ENCODE results near the gene NOC2L.
"Not testable (repeated sequence)": the region's sequence is repeated elsewhere in the genome, so short reads cannot be mapped to it uniquely, and the experiment has no call there.

The NOC2L gene

GRCh38 chr1:958823-959730, at the start of gene NOC2L:
TSS of gene NOC2L (minus strand) at chr1:959256. CDS start at chr1:959240, 16 bp downstream.
- peak; percentile 80 for DNase-seq

GRCh38 chr1:1006305-1007159, 47.5 kb upstream of the NOC2L start:
- DNase-seq: no peak

GRCh38 chr1:1005774-1006304, 46.8 kb upstream of the NOC2L start:
- no peak for DNase-seq

- peak; percentile 45 for DNase-seq
These were observed 46.0 kb upstream of the NOC2L start for GRCh38 chr1:1004780-1005697.

GRCh38 chr1:1004420-1004779, 45.3 kb upstream of the NOC2L start:
- DNase-seq: no peak

GRCh38 chr1:1003618-1004419, 44.8 kb upstream of the NOC2L start:
- no peak for DNase-seq

- peak; percentile 52 for DNase-seq
These were observed 42.2 kb upstream of the NOC2L start for GRCh38 chr1:1001057-1001783.

GRCh38 chr1:1000357-1001056, 41.5 kb upstream of the NOC2L start:
- DNase-seq: peak; percentile 81

- peak; percentile 88 for DNase-seq
These were observed 40.8 kb upstream of the NOC2L start, which contains the start of gene HES4 for GRCh38 chr1:999725-1000356. TSS of gene HES4 (minus strand) at chr1:1000097. CDS start at chr1:999973, 124 bp downstream.

GRCh38 chr1:998995-999724, 40.1 kb upstream of the NOC2L start:
- no peak for DNase-seq

- DNase-seq: peak; percentile 36
These were observed 39.6 kb upstream of the NOC2L start for GRCh38 chr1:998745-998994.

- peak; percentile 36 for DNase-seq
These were observed 39.1 kb upstream of the NOC2L start for GRCh38 chr1:997993-998744.

- DNase-seq: no peak
These were observed 38.6 kb upstream of the NOC2L start for GRCh38 chr1:997713-997992.

GRCh38 chr1:996851-997712, 38.0 kb upstream of the NOC2L start:
- DNase-seq: no peak

- DNase-seq: no peak
These were observed 36.9 kb upstream of the NOC2L start for GRCh38 chr1:995665-996633.

GRCh38 chr1:994546-994945, 35.5 kb upstream of the NOC2L start:
- DNase-seq: not testable (repeated sequence)

All from DMS79 treated with DMSO at 0.1 percent for 48 hours (cell line).